Measurements from ENCODE around the gene RANBP3.
A peak's percentile ranks its signal among the peaks of the same experiment; 100 is the strongest.

The RANBP3 gene

DNA sequence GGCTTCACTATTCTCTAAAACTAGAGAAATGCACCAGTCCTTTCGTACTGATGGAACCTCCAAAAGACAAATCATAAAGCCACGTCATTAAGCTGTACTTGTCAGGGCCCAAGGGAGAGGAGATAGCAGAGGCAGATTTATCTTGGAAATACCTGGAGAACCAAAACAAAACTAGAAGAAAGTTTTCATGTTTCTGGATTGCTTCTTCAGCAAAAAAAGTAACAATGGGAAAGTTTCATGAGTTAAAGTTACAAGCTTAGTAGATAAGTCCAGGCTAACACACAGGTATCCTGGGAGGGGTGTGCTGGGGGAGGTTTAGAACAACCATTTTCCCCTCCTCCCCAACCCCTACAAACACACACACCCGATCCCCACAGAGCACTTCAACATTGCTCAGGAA lies 21.6 kb downstream of the RANBP3 start:
- no peak overlapping the region for H3K4me3 Mint-ChIP-seq

DNA sequence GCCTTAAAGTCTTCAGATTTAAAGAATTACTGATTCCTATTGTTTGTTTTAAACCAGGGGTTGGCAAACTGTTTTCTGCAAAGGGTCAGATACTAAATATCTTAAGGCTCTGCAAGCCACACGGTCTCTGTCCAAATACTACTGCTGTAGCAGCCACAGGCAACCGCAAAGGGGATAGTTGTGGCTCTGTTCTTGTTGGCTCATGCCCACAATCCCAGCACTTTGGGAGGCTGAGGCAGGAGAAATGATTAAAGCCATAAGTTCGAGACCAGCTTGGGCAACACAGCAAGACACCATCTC lies 22.4 kb downstream of the RANBP3 start:
- H3K36me3 Mint-ChIP-seq, result peaks cover 8% of the 10 kb centered on the region
- H3K27ac Mint-ChIP-seq, result no peak overlapping the region
- H3K4me1 Mint-ChIP-seq, result peaks cover 76% of the 10 kb centered on the region
- H3K4me3 Mint-ChIP-seq, result no peak overlapping the region
- no peaks in the 10 kb centered on the region for H3K27me3 Mint-ChIP-seq
- H3K9me3 Mint-ChIP-seq, result no peaks in the 10 kb centered on the region
- ATAC-seq, result no peak

More for the DNA sequence above, 21.6 kb downstream of the RANBP3 start:
- H3K4me1 Mint-ChIP-seq, result peaks cover 75% of the 10 kb centered on the region
- H3K27ac Mint-ChIP-seq, result no peak overlapping the region
- peaks cover 8% of the 10 kb centered on the region for H3K36me3 Mint-ChIP-seq
- ATAC-seq, result no peak
- H3K27me3 Mint-ChIP-seq, result no peaks in the 10 kb centered on the region
- H3K9me3 Mint-ChIP-seq, result no peaks in the 10 kb centered on the region

- Mint-ChIP-seq H3K27ac (peak overlapping the region; percentile 29), H3K27me3 (no peaks in the 10 kb centered on the region), H3K4me3 (no peak overlapping the region), H3K9me3 (no peaks in the 10 kb centered on the region), H3K4me1 (peaks cover 79% of the 10 kb centered on the region), H3K36me3 (peaks cover 15% of the 10 kb centered on the region)
- ATAC-seq, result no peak
Observed at GRCh38 chr19:5954293-5954692, 23.6 kb downstream of the RANBP3 start.

GRCh38 chr19:5953680-5954213 lies 24.2 kb downstream of the RANBP3 start:
- ATAC-seq, result no peak
- H3K4me3 Mint-ChIP-seq, result no peak overlapping the region
- peak overlapping the region; percentile 29 for H3K27ac Mint-ChIP-seq

DNA sequence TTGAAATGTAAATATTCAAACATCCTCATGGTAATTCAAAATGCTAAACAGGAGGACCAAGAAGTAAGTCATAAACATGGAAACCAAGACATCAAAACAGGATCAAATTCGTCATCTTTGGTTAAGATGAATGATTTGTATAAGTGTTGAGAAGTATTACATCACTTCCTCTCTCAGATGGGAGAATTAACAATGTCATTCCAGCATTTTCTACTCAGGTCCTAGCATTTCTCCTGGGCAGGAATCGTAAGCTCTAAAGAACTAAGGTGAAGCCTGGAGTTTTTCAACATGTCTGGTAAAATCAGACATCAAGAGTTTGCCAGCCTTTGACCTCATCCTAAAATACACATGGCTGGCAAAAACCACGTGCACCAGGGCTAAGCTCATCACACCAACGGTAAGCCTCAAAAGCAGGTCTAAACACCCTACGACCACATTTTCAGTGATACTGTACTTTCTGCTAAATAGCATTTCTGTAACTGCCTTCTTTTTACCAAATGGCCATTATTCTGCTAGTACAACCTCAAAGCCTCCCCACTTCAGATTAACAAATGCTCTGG lies 24.8 kb downstream of the RANBP3 start:
- no peaks in the 10 kb centered on the region for H3K9me3 Mint-ChIP-seq
- H3K27me3 Mint-ChIP-seq, result no peaks in the 10 kb centered on the region
- peak overlapping the region; percentile 29 for H3K27ac Mint-ChIP-seq
- ATAC-seq, result no peak
- H3K4me3 Mint-ChIP-seq, result no peak overlapping the region
- H3K4me1 Mint-ChIP-seq, result peaks cover 73% of the 10 kb centered on the region
- H3K36me3 Mint-ChIP-seq, result peaks cover 15% of the 10 kb centered on the region

More at GRCh38 chr19:5953680-5954213, 24.2 kb downstream of the RANBP3 start:
- Mint-ChIP-seq H3K27me3 (no peaks in the 10 kb centered on the region), H3K4me1 (peaks cover 74% of the 10 kb centered on the region), H3K36me3 (peaks cover 15% of the 10 kb centered on the region), H3K9me3 (no peaks in the 10 kb centered on the region)

DNA sequence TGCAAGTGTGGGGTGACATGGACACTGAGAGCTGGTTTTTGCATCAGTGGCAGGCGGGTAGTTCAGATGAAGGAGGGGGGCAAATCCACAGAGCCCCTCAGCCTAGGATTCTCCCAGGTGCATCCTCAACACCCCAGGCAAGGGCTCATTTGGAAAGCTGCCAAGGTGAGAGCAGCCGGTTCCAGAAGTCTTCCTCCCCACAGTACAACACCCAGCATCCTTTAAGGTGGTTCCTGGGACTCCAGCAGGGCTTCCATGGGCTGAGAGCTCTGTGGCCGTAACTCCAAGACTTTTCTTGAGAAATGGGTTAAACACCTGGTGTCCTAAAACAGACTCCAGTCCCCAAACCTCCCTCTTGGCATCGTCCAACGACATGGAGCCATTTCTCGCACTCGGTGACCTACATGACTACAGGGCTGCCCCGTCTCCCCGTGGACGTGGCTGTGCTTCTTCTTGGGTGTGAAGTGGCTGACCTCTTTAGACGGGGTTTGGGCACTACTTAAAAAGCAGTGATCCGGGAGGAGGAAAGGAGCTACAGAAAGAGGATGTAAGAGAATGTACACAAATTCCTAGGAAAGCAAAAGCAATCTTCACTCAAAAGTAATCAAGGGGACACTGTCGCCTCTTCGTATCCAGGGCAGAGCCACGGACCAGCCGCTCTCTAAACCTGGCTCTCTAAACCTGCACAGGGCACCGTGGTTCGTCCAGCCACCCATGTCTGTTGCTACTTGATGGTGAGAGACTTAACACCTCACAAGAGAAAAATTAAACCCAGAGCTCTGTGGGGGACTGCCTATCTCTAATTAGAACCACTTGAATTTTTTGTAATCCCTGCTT lies 25.5 kb downstream of the RANBP3 start:
- H3K9me3 Mint-ChIP-seq, result no peaks in the 10 kb centered on the region
- H3K4me3 Mint-ChIP-seq, result no peak overlapping the region
- peak overlapping the region; percentile 50 for H3K27ac Mint-ChIP-seq
- H3K36me3 Mint-ChIP-seq, result peaks cover 20% of the 10 kb centered on the region
- peaks cover 79% of the 10 kb centered on the region for H3K4me1 Mint-ChIP-seq
- H3K27me3 Mint-ChIP-seq, result no peaks in the 10 kb centered on the region
- no peak for ATAC-seq

DNA sequence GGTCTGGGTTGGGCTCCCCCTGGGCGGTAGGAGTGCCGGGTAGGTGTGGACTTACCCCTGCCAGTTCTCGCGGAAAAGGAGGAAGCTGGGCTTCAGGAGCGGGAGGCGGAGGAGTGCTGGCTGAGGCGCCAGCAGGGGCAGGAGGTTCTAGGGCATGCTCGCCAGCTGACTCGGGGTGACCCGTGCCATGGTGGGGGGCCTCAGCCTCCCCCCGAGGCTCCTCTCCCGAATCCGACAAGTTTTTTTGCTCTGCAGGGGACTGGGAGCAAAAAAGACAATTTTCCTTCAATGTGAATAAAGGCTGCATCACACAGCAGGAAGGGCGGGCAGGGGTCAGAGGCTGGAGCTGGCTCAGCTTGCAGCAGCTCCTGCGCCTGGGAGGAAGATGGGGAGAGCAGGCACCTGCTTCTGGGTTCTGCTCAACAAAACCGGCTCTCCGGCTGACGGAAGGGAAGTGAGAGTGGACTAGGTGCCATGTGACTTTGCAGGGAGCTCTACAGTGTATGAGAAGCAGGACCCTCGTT lies 26.5 kb downstream of the RANBP3 start:
- no peaks in the 10 kb centered on the region for H3K9me3 Mint-ChIP-seq
- peak overlapping the region; percentile 13 for H3K4me3 Mint-ChIP-seq
- ATAC-seq, result peak; percentile 86
- no peaks in the 10 kb centered on the region for H3K27me3 Mint-ChIP-seq
- peaks cover 24% of the 10 kb centered on the region for H3K36me3 Mint-ChIP-seq
- H3K4me1 Mint-ChIP-seq, result peaks cover 74% of the 10 kb centered on the region
- peak overlapping the region; percentile 50 for H3K27ac Mint-ChIP-seq

- Mint-ChIP-seq H3K4me3 (no peak overlapping the region), H3K4me1 (peaks cover 73% of the 10 kb centered on the region), H3K27ac (peak overlapping the region; percentile 50), H3K36me3 (peaks cover 30% of the 10 kb centered on the region), H3K9me3 (no peaks in the 10 kb centered on the region), H3K27me3 (no peaks in the 10 kb centered on the region)
- no peak for ATAC-seq
Observed at GRCh38 chr19:5950741-5951140, 27.2 kb downstream of the RANBP3 start.

GRCh38 chr19:5949792-5950305 lies 28.1 kb downstream of the RANBP3 start:
- Mint-ChIP-seq H3K4me3 (no peak overlapping the region), H3K9me3 (no peaks in the 10 kb centered on the region), H3K27me3 (no peaks in the 10 kb centered on the region), H3K4me1 (peaks cover 79% of the 10 kb centered on the region), H3K36me3 (peaks cover 36% of the 10 kb centered on the region), H3K27ac (no peak overlapping the region)
- ATAC-seq, result no peak

GRCh38 chr19:5948752-5949564 lies 29.0 kb downstream of the RANBP3 start:
- Mint-ChIP-seq H3K27me3 (no peaks in the 10 kb centered on the region), H3K27ac (no peak overlapping the region), H3K9me3 (no peaks in the 10 kb centered on the region), H3K4me1 (peaks cover 80% of the 10 kb centered on the region), H3K36me3 (peaks cover 28% of the 10 kb centered on the region), H3K4me3 (no peak overlapping the region)
- ATAC-seq, result no peak

DNA sequence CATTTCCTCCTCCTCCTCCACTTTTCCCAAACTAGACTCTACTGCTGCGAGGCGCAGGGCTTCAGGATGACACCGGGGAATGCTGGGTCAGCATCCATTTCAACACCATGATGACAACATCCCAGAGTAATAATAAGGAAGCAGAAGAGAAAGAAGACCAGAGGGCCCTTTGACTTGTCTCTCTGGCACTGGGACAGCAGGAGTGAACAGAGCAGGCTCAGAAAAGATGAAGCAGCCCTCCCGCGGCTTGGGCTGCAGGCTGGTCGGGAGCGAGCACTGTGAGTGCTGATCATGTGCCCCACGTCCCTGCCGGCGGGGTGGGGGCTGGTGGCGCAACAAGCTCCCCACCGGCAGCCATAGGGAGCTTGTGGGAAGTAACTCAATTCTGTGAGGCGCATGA lies 30.5 kb downstream of the RANBP3 start:
- no peak overlapping the region for H3K27ac Mint-ChIP-seq
- peaks cover 28% of the 10 kb centered on the region for H3K36me3 Mint-ChIP-seq
- peaks cover 68% of the 10 kb centered on the region for H3K4me1 Mint-ChIP-seq
- ATAC-seq, result no peak
- H3K4me3 Mint-ChIP-seq, result no peak overlapping the region
- no peaks in the 10 kb centered on the region for H3K27me3 Mint-ChIP-seq
- H3K9me3 Mint-ChIP-seq, result no peaks in the 10 kb centered on the region

DNA sequence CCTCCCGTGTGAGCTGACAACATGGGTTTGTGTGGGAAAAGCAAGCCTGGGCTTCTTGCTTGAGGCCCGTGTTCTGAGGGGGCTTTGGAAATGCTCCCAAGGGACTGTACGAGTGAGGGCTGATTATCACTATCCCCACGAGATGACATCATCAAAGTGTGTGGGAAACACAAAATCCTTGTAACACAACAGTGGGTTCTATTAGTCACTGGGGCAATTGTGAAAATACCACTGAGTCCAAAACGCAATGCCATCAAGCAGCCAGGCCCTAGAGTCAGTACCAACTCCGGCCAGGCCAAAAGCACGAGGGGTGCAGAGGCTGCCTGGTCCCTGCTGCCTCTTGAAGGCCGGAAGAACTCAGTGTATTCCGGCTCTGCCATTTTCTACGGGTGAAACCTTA lies 34.3 kb downstream of the RANBP3 start:
- Mint-ChIP-seq H3K27ac (no peak overlapping the region), H3K27me3 (no peaks in the 10 kb centered on the region), H3K4me3 (no peak overlapping the region), H3K36me3 (peaks cover 43% of the 10 kb centered on the region), H3K9me3 (no peaks in the 10 kb centered on the region), H3K4me1 (peaks cover 36% of the 10 kb centered on the region)
- no peak for ATAC-seq

GRCh38 chr19:5943045-5943444 lies 34.9 kb downstream of the RANBP3 start:
- Mint-ChIP-seq H3K36me3 (peaks cover 43% of the 10 kb centered on the region), H3K27me3 (no peaks in the 10 kb centered on the region), H3K9me3 (no peaks in the 10 kb centered on the region), H3K27ac (no peak overlapping the region), H3K4me3 (no peak overlapping the region), H3K4me1 (peaks cover 36% of the 10 kb centered on the region)
- ATAC-seq, result no peak

DNA sequence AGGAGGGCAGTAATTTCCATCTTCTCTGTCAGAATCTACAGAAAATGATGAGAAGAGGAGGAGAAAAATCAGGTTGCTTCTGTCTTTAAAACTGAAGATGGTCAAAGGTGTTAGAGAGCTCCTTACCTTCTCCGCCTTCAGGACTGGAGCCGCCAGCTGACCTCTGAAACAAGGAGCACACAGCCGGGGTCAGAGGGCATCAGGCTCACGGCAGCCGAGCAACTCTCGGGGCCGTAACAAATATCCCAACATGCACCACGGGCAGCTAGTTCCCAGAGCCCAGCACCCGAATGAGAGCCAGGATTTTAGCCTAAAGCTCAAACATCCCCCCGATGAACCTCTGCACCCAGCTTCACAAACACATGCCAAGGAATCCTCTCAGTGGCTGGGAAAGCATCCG lies 36.3 kb downstream of the RANBP3 start:
- no peak for ATAC-seq
- Mint-ChIP-seq H3K36me3 (peaks cover 42% of the 10 kb centered on the region), H3K9me3 (no peaks in the 10 kb centered on the region)

More for the DNA sequence above, 36.3 kb downstream of the RANBP3 start:
- no peak overlapping the region for H3K4me3 Mint-ChIP-seq
- H3K4me1 Mint-ChIP-seq, result peaks cover 25% of the 10 kb centered on the region
- H3K27ac Mint-ChIP-seq, result no peak overlapping the region
- H3K27me3 Mint-ChIP-seq, result no peaks in the 10 kb centered on the region
